Measurements from ENCODE around the gene MTRF1.

MTRF1 gene

GRCh38 chr13:41294914-41295313 is 31.5 kb upstream of the MTRF1 start:
- TF ChIP-seq TAF1 (IDR thresholded peaks at IDR 0.05; ENCODE audit: borderline replicate concordance, insufficient read depth, low read length) (no peak), POLR2AphosphoS5 (IDR thresholded peaks at IDR 0.05; ENCODE audit: low read depth, low read length) (no peak), SIN3A (IDR thresholded peaks at IDR 0.05; ENCODE audit: borderline replicate concordance, insufficient read depth, low read length) (no peak), REST (IDR thresholded peaks at IDR 0.05; ENCODE audit: insufficient read depth in 1 of 2, low read depth in 2 of 2, low read length in 2 of 2) (no peak), FOXP2 (optimal IDR thresholded peaks at IDR 0.05; ENCODE audit: borderline replicate concordance, extremely low read depth, extremely low read length, insufficient read depth) (no peak)

- TF ChIP-seq TAF1 (IDR thresholded peaks at IDR 0.05; ENCODE audit: borderline replicate concordance, insufficient read depth, low read length) (no peak), REST (IDR thresholded peaks at IDR 0.05; ENCODE audit: insufficient read depth in 1 of 2, low read depth in 2 of 2, low read length in 2 of 2) (no peak), FOXP2 (optimal IDR thresholded peaks at IDR 0.05; ENCODE audit: borderline replicate concordance, extremely low read depth, extremely low read length, insufficient read depth) (no peak), POLR2AphosphoS5 (IDR thresholded peaks at IDR 0.05; ENCODE audit: low read depth, low read length) (no peak), SIN3A (IDR thresholded peaks at IDR 0.05; ENCODE audit: borderline replicate concordance, insufficient read depth, low read length) (no peak)
Measured at GRCh38 chr13:41293272-41293671, 29.9 kb upstream of the MTRF1 start.

- TF ChIP-seq FOXP2 (optimal IDR thresholded peaks at IDR 0.05; ENCODE audit: borderline replicate concordance, extremely low read depth, extremely low read length, insufficient read depth) = no peak
- TF ChIP-seq SIN3A (IDR thresholded peaks at IDR 0.05; ENCODE audit: borderline replicate concordance, insufficient read depth, low read length) = no peak
- no peak for TF ChIP-seq POLR2AphosphoS5 (IDR thresholded peaks at IDR 0.05; ENCODE audit: low read depth, low read length)
- no peak for TF ChIP-seq REST (IDR thresholded peaks at IDR 0.05; ENCODE audit: insufficient read depth in 1 of 2, low read depth in 2 of 2, low read length in 2 of 2)
- no peak for TF ChIP-seq TAF1 (IDR thresholded peaks at IDR 0.05; ENCODE audit: borderline replicate concordance, insufficient read depth, low read length)
Measured at GRCh38 chr13:41291246-41291645, 27.9 kb upstream of the MTRF1 start.

- no peak for TF ChIP-seq POLR2AphosphoS5 (IDR thresholded peaks at IDR 0.05; ENCODE audit: low read depth, low read length)
- TF ChIP-seq REST (IDR thresholded peaks at IDR 0.05; ENCODE audit: insufficient read depth in 1 of 2, low read depth in 2 of 2, low read length in 2 of 2) = no peak
- no peak for TF ChIP-seq TAF1 (IDR thresholded peaks at IDR 0.05; ENCODE audit: borderline replicate concordance, insufficient read depth, low read length)
- TF ChIP-seq SIN3A (IDR thresholded peaks at IDR 0.05; ENCODE audit: borderline replicate concordance, insufficient read depth, low read length) = no peak
- TF ChIP-seq FOXP2 (optimal IDR thresholded peaks at IDR 0.05; ENCODE audit: borderline replicate concordance, extremely low read depth, extremely low read length, insufficient read depth) = no peak
Measured at GRCh38 chr13:41289463-41289881, 26.1 kb upstream of the MTRF1 start.

- no peak for TF ChIP-seq TAF1 (IDR thresholded peaks at IDR 0.05; ENCODE audit: borderline replicate concordance, insufficient read depth, low read length)
Measured at GRCh38 chr13:41286370-41286769, 23.0 kb upstream of the MTRF1 start.

Data from PFSK-1 (cell line).